ENCODE measurements around the gene CFDP1. TPM values are rescaled to one million over a fixed set of nuclear protein-coding genes. Genes with fewer than 3 reads are reported as not detected.

CFDP1 gene
- total and polyA plus RNA-seq, 2 experiments from 2014 or later, result 103 to 114 TPM

GRCh38 chr16:75340741-75341491 lies 92.4 kb downstream of the CFDP1 start:
- peak overlapping the region; percentile 92 for H3K27ac ChIP-seq
- no peaks in the 10 kb centered on the region for H3K27me3 ChIP-seq
- no peaks in the 10 kb centered on the region for H3K36me3 ChIP-seq
- no peaks in the 10 kb centered on the region for H3K9me3 ChIP-seq (ENCODE audit: low read depth)
- no peak overlapping the region for H3K4me3 ChIP-seq
- DNase-seq (ENCODE audit: low read depth in 1 of 2, low spot score in 1 of 2), result peak; percentile 35 to 44
- H3K4me1 ChIP-seq (ENCODE audit: low read depth), result peaks cover 39% of the 10 kb centered on the region
- no peak for TF ChIP-seq CTCF (IDR thresholded peaks at IDR 0.05; ENCODE audit: low read depth, low read length)

- DNase-seq (ENCODE audit: low read depth in 1 of 2, low spot score in 1 of 2), result no peak
- TF ChIP-seq CTCF (IDR thresholded peaks at IDR 0.05; ENCODE audit: low read depth, low read length), result no peak
- Histone ChIP-seq H3K9me3 (ENCODE audit: low read depth) (no peaks in the 10 kb centered on the region), H3K27ac (no peak overlapping the region), H3K36me3 (no peaks in the 10 kb centered on the region), H3K4me3 (no peak overlapping the region), H3K4me1 (ENCODE audit: low read depth) (peaks cover 29% of the 10 kb centered on the region), H3K27me3 (no peaks in the 10 kb centered on the region)
These were observed 95.9 kb downstream of the CFDP1 start for GRCh38 chr16:75337430-75337829.

GRCh38 chr16:75336521-75336920 lies 96.8 kb downstream of the CFDP1 start:
- H3K27me3 ChIP-seq, result no peaks in the 10 kb centered on the region
- H3K36me3 ChIP-seq, result no peaks in the 10 kb centered on the region
- peaks cover 23% of the 10 kb centered on the region for H3K4me1 ChIP-seq (ENCODE audit: low read depth)
- TF ChIP-seq CTCF (IDR thresholded peaks at IDR 0.05; ENCODE audit: low read depth, low read length), result no peak
- H3K27ac ChIP-seq, result no peak overlapping the region
- DNase-seq (ENCODE audit: low read depth in 1 of 2, low spot score in 1 of 2), result no peak
- H3K4me3 ChIP-seq, result no peak overlapping the region
- no peaks in the 10 kb centered on the region for H3K9me3 ChIP-seq (ENCODE audit: low read depth)

- Histone ChIP-seq H3K4me3 (no peak overlapping the region), H3K4me1 (ENCODE audit: low read depth) (no peaks in the 10 kb centered on the region), H3K36me3 (no peaks in the 10 kb centered on the region), H3K9me3 (ENCODE audit: low read depth) (no peaks in the 10 kb centered on the region), H3K27me3 (no peaks in the 10 kb centered on the region), H3K27ac (no peak overlapping the region)
- TF ChIP-seq CTCF (IDR thresholded peaks at IDR 0.05; ENCODE audit: low read depth, low read length), result no peak
- no peak for DNase-seq (ENCODE audit: low read depth in 1 of 2, low spot score in 1 of 2)
These were observed 99.6 kb downstream of the CFDP1 start for GRCh38 chr16:75333721-75334163.

GRCh38 chr16:75329943-75330342 lies 103.4 kb downstream of the CFDP1 start:
- Histone ChIP-seq H3K27ac (no peak overlapping the region), H3K4me1 (ENCODE audit: low read depth) (no peaks in the 10 kb centered on the region), H3K27me3 (no peaks in the 10 kb centered on the region), H3K36me3 (no peaks in the 10 kb centered on the region), H3K9me3 (ENCODE audit: low read depth) (no peaks in the 10 kb centered on the region), H3K4me3 (no peak overlapping the region)
- TF ChIP-seq CTCF (IDR thresholded peaks at IDR 0.05; ENCODE audit: low read depth, low read length), result no peak
- no peak for DNase-seq (ENCODE audit: low read depth in 1 of 2, low spot score in 1 of 2)

All from cardiac muscle cell (in vitro differentiated cells and primary cell).